ENCODE measurements around the gene C6orf89.

- TF ChIP-seq CTCF (IDR thresholded peaks at IDR 0.05) (no peak), POLR2AphosphoS5 (IDR thresholded peaks at IDR 0.05; ENCODE audit: insufficient read depth in 1 of 2, low read depth in 1 of 2) (peak in 1 of 2 donors; percentile 47), POLR2A (IDR thresholded peaks at IDR 0.05) (no peak)
These were observed 68.6 kb downstream of the C6orf89 start, which contains the start of gene PI16 for GRCh38 chr6:36954262-36954931.

Measured in vagina (tissue), 2 donors.